Measurements from ENCODE around the gene PGM1. TPM values are rescaled to one million over a fixed set of nuclear protein-coding genes. Genes with fewer than 3 reads are reported as not detected.

PGM1 gene
- total and polyA plus RNA-seq, 8 donors: 11.3 to 82.8 (median 28.9) TPM

DNA sequence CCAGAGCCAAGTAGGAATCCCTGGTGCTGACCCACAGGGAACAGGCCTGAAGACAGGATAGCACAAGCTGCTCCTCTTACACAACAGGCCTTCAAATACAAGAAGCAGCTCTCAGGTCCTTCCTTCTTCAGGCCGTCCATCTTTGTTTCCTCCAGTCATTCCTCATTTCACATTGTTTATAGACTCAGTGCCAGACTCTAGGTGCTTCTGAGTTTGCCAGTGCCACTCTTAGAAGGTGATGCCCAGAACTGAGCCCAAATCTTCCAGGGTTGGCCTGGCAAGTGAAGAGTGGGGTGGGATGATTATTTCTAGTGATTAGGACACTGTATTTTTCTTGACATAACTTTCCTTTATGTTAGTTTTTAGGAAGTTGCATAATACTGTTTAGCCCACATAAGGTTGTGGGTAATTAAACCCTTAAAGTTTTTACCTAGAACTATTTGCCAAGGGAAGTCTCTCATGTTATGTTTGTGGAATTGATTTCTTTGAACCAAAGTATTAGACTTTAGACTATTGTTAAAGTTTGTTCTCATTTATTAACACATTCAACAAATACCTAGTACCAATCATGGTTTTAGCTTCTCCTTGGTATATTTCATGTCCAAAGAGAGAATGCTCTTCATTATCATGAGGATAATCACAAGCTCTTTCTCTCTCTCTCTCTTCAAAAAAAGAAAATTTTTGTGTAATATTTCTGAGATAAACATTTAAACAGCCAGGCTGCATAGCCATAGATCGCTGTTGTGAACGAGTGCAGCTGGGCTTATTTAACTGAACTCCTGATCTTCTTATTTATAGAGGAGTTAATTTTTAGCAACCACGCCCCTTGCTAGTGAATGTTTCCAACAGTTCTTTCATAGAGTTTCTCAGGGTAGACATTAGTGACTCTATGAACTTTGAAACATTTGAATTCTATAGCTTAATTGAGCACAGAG lies 47.7 kb downstream of the PGM1 start:
- Histone ChIP-seq H3K27ac (peak overlapping the region; percentile 1 to 71 (median 54)), H3K4me3 (no peak overlapping the region), H3K9me3 (no peaks in the 10 kb centered on the region), H3K36me3 (peaks cover 0 to 24% (median 14%) of the 10 kb centered on the region in 4 donors), H3K27me3 (no peaks in the 10 kb centered on the region), H3K4me1 (peaks cover 23 to 68% (median 40%) of the 10 kb centered on the region in 4 donors)
- intact Hi-C loops (cut with DNase I; ENCODE audit: low total_unique reads): no loop called here
- TF ChIP-seq POLR2A (IDR thresholded peaks at IDR 0.05) (no peak), POLR2AphosphoS5 (IDR thresholded peaks at IDR 0.05) (peak in 1 of 3 donors; percentile 12), EP300 (IDR thresholded peaks at IDR 0.05) (no peak)
- TF ChIP-seq, protein P1, sequence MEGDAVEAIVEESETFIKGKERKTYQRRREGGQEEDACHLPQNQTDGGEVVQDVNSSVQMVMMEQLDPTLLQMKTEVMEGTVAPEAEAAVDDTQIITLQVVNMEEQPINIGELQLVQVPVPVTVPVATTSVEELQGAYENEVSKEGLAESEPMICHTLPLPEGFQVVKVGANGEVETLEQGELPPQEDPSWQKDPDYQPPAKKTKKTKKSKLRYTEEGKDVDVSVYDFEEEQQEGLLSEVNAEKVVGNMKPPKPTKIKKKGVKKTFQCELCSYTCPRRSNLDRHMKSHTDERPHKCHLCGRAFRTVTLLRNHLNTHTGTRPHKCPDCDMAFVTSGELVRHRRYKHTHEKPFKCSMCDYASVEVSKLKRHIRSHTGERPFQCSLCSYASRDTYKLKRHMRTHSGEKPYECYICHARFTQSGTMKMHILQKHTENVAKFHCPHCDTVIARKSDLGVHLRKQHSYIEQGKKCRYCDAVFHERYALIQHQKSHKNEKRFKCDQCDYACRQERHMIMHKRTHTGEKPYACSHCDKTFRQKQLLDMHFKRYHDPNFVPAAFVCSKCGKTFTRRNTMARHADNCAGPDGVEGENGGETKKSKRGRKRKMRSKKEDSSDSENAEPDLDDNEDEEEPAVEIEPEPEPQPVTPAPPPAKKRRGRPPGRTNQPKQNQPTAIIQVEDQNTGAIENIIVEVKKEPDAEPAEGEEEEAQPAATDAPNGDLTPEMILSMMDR (IDR thresholded peaks at IDR 0.05): no peak
- WGBS, 5 donors: 25 to 56% (median 44%) methylated on average over 4 of the region's 4 CpGs
- peak in 1 of 2 donors; percentile 83 for DNase-seq

DNA sequence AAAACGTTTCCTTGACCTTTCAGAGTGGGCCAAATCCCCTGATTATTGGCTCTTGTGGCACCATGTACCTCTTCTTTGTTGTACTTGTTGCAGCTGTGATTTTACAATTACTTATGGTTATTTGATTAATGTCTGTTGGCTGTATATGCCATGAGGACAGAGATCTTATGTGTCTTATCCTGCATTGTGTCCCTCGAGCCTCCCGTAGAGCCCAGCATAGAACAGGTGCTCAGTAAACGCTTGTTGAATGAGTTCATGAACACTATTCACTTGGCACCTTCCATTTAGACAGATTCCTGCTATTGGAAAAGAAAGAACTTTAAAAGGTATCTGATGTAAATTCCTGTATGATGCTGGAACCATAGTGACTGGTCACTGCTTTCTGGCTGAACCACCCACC lies 48.4 kb downstream of the PGM1 start:
- H3K27me3 ChIP-seq: no peaks in the 10 kb centered on the region
- peaks cover 23 to 70% (median 40%) of the 10 kb centered on the region in 4 donors for H3K4me1 ChIP-seq
- intact Hi-C loops (cut with DNase I; ENCODE audit: low total_unique reads): no loop called here
- TF ChIP-seq, protein P1 (IDR thresholded peaks at IDR 0.05): no peak
- TF ChIP-seq POLR2A (IDR thresholded peaks at IDR 0.05) (no peak), POLR2AphosphoS5 (IDR thresholded peaks at IDR 0.05) (no peak), EP300 (IDR thresholded peaks at IDR 0.05) (no peak)
- H3K4me3 ChIP-seq: no peak overlapping the region
- H3K27ac ChIP-seq: peak overlapping the region in 4 of 5 donors; percentile 53 to 71 (median 58)
- WGBS, 5 donors: 33 to 60% (median 47%) methylated on average over 4 of the region's 4 CpGs
- no peaks in the 10 kb centered on the region for H3K9me3 ChIP-seq
- H3K36me3 ChIP-seq: peaks cover 0 to 17% (median 8%) of the 10 kb centered on the region in 4 donors
- no peak for DNase-seq

DNA sequence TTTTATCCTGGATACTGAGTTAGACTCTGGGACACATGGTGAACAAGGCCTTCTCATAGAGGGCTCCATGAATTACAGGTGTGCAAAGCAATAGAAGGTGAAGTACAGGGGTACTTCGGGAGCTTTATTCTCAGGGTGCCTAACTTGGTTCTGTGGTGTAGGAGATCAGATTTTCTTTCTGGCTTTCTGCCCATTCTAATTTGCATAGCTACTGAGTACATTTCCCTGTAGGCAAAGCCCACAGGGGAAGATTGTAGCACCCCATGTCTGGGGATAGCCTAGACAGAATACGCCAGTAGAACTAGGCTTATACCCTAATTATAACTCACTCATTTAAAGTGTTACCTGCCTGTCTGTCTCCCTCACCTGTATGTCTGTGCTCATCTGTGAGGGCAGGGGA lies 49.7 kb downstream of the PGM1 start:
- intact Hi-C loops (cut with DNase I; ENCODE audit: low total_unique reads): no loop called here
- WGBS, 5 donors: 58 to 83% (median 69%) methylated on average over 2 of the region's 2 CpGs
- Histone ChIP-seq H3K4me1 (peaks cover 23 to 69% (median 40%) of the 10 kb centered on the region in 4 donors), H3K27ac (peak overlapping the region in 1 of 5 donors; percentile 62), H3K9me3 (no peaks in the 10 kb centered on the region), H3K36me3 (peaks cover 0 to 12% (median 4%) of the 10 kb centered on the region in 4 donors), H3K27me3 (no peaks in the 10 kb centered on the region), H3K4me3 (no peak overlapping the region)
- TF ChIP-seq, protein P1 (IDR thresholded peaks at IDR 0.05): no peak
- peak in 1 of 2 donors; percentile 42 for DNase-seq

DNA sequence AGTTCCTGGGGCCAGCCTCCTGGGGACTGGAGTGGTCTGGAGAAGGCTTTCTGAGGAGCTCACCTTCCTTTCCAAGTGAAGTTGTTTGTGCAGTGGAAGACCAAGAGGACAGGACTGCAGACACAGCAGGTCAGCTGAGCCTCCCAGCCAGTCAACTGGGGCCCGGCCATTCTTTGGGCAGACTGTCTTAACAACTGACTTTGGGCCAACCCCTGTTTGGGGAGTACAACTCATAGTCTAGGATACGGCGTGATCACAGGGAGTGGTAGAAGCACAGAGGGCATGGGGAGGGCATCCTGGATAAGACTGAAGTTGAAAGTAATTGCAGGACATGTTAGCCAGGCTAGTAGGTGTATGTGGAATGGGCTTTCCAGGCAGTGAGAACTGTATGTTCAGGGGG lies 50.3 kb downstream of the PGM1 start:
- no peak for TF ChIP-seq POLR2A (IDR thresholded peaks at IDR 0.05)
- TF ChIP-seq, protein P1 (IDR thresholded peaks at IDR 0.05): no peak
- no peak for TF ChIP-seq EP300 (IDR thresholded peaks at IDR 0.05)
- TF ChIP-seq POLR2AphosphoS5 (IDR thresholded peaks at IDR 0.05): no peak
- no peak for DNase-seq
- Histone ChIP-seq H3K36me3 (peaks cover 0 to 16% (median 7%) of the 10 kb centered on the region in 4 donors), H3K9me3 (no peaks in the 10 kb centered on the region), H3K27ac (peak overlapping the region in 2 of 5 donors; percentile 9 to 62), H3K27me3 (no peaks in the 10 kb centered on the region), H3K4me3 (no peak overlapping the region), H3K4me1 (peaks cover 23 to 66% (median 40%) of the 10 kb centered on the region in 4 donors)
- intact Hi-C loops (cut with DNase I; ENCODE audit: low total_unique reads): no loop called here
- 46 to 68% (median 64%) methylated on average over 3 of the region's 3 CpGs for WGBS, 5 donors

Data from stomach (tissue), 9 donors.